Panc1 (cell line): Measurements from ENCODE around the gene ASIC3. TPM values are rescaled to one million over a fixed set of nuclear protein-coding genes. Genes with fewer than 3 reads are reported as not detected.

Source experiments
- ATAC-seq: fragments of 200-7000 bp; cut with Tn5 transposase; 2 replicates; pipeline ENCODE4 v1.9.1; 2020; ENCODE audit warnings: mild to moderate bottlenecking, moderate library complexity
- BruUV-seq: library from RNA; stranded (reverse); fragments of 400-500 nt; replicated peaks from 2 replicates; lab custom pipeline; 2021; lab: Mats Ljungman, UMichigan
- CTCF ChIA-PET: fragments of 300-600 bp; sonication (Branson Sonifier 250); formaldehyde crosslinking; loops from one replicate; lab custom pipeline; 2022; ENCODE audit warnings: antibody characterized with exemption; lab: Charles Lee
- POLR2A ChIA-PET: fragments of 300-600 bp; sonication (Branson Sonifier 250); formaldehyde crosslinking; loops from one replicate; lab custom pipeline; 2022; ENCODE audit warnings: antibody characterized with exemption; lab: Charles Lee
- DNase-seq: peaks from one replicate; pipeline ENCODE4 v3.0.0-alpha.2; 2010; ENCODE audit warnings: low read depth, low spot score
- H3K27ac ChIP-seq: 2 replicates; pipeline ENCODE4 v1.5.1; 2011; ENCODE audit warnings: mild to moderate bottlenecking, low read length, inconsistent platforms
- H3K27me3 ChIP-seq: fragments of 200-500 bp; sonication (Bioruptor generic); 2 replicates; pipeline ENCODE4 v1.6.0; 2014; ENCODE audit warnings: low read length, inconsistent platforms; ENCODE audit not compliant: control insufficient read depth, insufficient read depth
- H3K36me3 ChIP-seq: fragments of 200-500 bp; sonication (Bioruptor generic); 2 replicates; pipeline ENCODE4 v1.5.1; 2014; ENCODE audit warnings: inconsistent platforms, mild to moderate bottlenecking, low read length, moderate library complexity; ENCODE audit not compliant: control insufficient read depth, insufficient read depth
- H3K4me1 ChIP-seq: 2 replicates; pipeline ENCODE4 v1.5.1; 2011; ENCODE audit warnings: inconsistent platforms, mild to moderate bottlenecking, low read length, moderate library complexity; ENCODE audit not compliant: control insufficient read depth, insufficient read depth
- H3K4me3 ChIP-seq, 2 experiments: 2 replicates each; pipeline ENCODE4 v1.5.1; 2011 to 2012; ENCODE audit warnings: low read depth in 2 of 2, low read length in 2 of 2, mild to moderate bottlenecking in 2 of 2, inconsistent platforms in 1 of 2, moderate library complexity in 1 of 2
- H3K9me3 ChIP-seq: fragments of 200-500 bp; sonication (Bioruptor generic); 2 replicates; pipeline ENCODE4 v1.5.1; 2014; ENCODE audit warnings: low read depth, mild to moderate bottlenecking, inconsistent platforms, low read length, moderate library complexity; ENCODE audit not compliant: control insufficient read depth, insufficient read depth
- CTCF ChIP-seq: fragments of 450-650 bp; IDR thresholded peaks from 2 replicates; pipeline ENCODE4 v1.5.1; 2017; ENCODE audit warnings: mild to moderate bottlenecking
- POLR2AphosphoS5 ChIP-seq: IDR thresholded peaks from 2 replicates; pipeline ENCODE4 v1.6.1; 2012; ENCODE audit warnings: mild to moderate bottlenecking, low read depth, low read length, moderate library complexity
- REST ChIP-seq, 2 experiments: IDR thresholded peaks; 2 replicates each; pipeline ENCODE4 v1.6.1; 2011 to 2012; ENCODE audit warnings: low read depth in 2 of 2, control low read depth in 1 of 2, low read length in 1 of 2, mild to moderate bottlenecking in 1 of 2, moderate library complexity in 1 of 2; ENCODE audit not compliant: insufficient read depth in 1 of 2
- SIN3A ChIP-seq: IDR thresholded peaks from 2 replicates; pipeline ENCODE4 v1.6.1; 2012; ENCODE audit warnings: low read depth, mild to moderate bottlenecking, low read length, moderate library complexity, borderline replicate concordance; ENCODE audit not compliant: insufficient read depth
- TCF7L2 ChIP-seq: IDR thresholded peaks from 2 replicates; pipeline ENCODE4 v1.6.1; 2011; ENCODE audit warnings: mild to moderate bottlenecking, low read depth, low read length, inconsistent platforms
- in situ Hi-C: cut with HindIII; loops from 2 replicates; pipeline ENCODE4 v1.10.0; 2016; ENCODE audit warnings: low sequenced_read_pairs, low pct_unique_long_range_greater_than_20kb
- intact Hi-C: fragments of 100-400 bp; cut with micrococcal nuclease; formaldehyde crosslinking; loops from one replicate; pipeline ENCODE4 v1.10.0; 2022; ENCODE audit not compliant: unreplicated experiment
- total RNA-seq: library from RNA; stranded (reverse); gene quantifications from one replicate; pipeline ENCODE4 v1.2.1, GENCODE V29; 2021; ENCODE audit not compliant: unreplicated experiment

ASIC3 gene
- total RNA-seq, 1 experiment from 2014 or later, result 1.3 TPM

GRCh38 chr7:151065516-151065915 lies 17.2 kb downstream of the ASIC3 start:
- H3K4me3 ChIP-seq, result no peak overlapping the region
- no peaks in the 10 kb centered on the region for H3K27me3 ChIP-seq
- in situ Hi-C loops (no loop called here), intact Hi-C loops (no loop called here)
- BruUV-seq, result no TSS peak
- DNase-seq, result no peak
- H3K36me3 ChIP-seq, result peaks cover 24% of the 10 kb centered on the region
- ChIA-PET CTCF (no interaction called here), POLR2A (no interaction called here)
- ATAC-seq, result no peak
- TF ChIP-seq SIN3A, result no peak
- no peak for TF ChIP-seq REST (IDR thresholded peaks at IDR 0.05; ENCODE audit: insufficient read depth in 1 of 2, low read depth in 2 of 2, low read length in 1 of 2)
- TF ChIP-seq POLR2AphosphoS5, result no peak
- TF ChIP-seq TCF7L2, result no peak
- H3K4me1 ChIP-seq, result peaks cover 24% of the 10 kb centered on the region
- no peak overlapping the region for H3K27ac ChIP-seq
- H3K9me3 ChIP-seq, result no peaks in the 10 kb centered on the region

DNA sequence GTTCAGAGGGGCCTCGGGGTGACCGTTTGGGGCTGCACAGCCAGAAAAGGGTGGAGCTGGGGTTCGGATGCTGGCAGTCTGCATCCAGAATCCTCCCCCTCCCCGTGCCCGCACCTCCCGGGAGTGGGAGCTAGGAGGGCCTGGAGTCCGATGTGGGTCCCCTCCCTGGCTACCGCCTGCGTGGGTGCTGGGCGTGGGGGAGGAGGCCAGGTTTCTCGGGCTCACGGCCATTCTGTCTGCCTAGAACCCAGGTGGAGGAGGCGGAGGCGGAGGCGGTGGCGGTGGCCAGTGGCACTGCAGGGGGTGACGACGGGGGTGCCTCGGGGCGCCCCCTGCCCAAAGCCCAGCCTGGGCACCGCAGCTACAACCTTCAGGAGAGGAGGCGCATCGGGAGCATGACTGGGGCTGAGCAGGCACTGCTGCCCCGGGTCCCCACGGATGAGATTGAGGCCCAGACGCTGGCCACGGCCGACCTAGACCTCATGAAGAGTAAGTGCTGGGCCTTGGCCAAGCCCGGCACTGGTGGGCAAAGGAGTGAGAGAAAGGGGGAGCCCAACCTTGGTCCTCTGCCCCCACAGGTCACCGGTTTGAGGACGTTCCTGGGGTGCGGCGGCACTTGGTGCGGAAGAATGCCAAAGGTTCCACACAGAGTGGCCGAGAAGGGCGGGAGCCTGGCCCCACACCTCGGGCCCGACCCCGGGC lies 18.1 kb downstream of the ASIC3 start:
- no TSS peak for BruUV-seq
- no peak for DNase-seq
- no peaks in the 10 kb centered on the region for H3K9me3 ChIP-seq
- in situ Hi-C loops, result no loop called here
- peaks cover 24% of the 10 kb centered on the region for H3K36me3 ChIP-seq
- ChIA-PET POLR2A (no interaction called here), CTCF (no interaction called here)
- no peak overlapping the region for H3K27ac ChIP-seq
- ATAC-seq, result no peak
- TF ChIP-seq REST (IDR thresholded peaks at IDR 0.05; ENCODE audit: insufficient read depth in 1 of 2, low read depth in 2 of 2, low read length in 1 of 2) (no peak), CTCF (no peak), TCF7L2 (no peak), SIN3A (no peak), POLR2AphosphoS5 (no peak)
- no peaks in the 10 kb centered on the region for H3K27me3 ChIP-seq
- intact Hi-C loops, result no loop called here
- no peak overlapping the region for H3K4me3 ChIP-seq
- H3K4me1 ChIP-seq, result peaks cover 17% of the 10 kb centered on the region
